ENCODE results near the gene SLC27A6.

GRCh38 chr5:128924299-128924698 is 41.0 kb upstream of the SLC27A6 start:
- no peak for TF ChIP-seq REST (IDR thresholded peaks at IDR 0.05; ENCODE audit: low read depth)
- no peak for TF ChIP-seq EP300 (IDR thresholded peaks at IDR 0.05; ENCODE audit: borderline replicate concordance)
- TF ChIP-seq MAX (IDR thresholded peaks at IDR 0.05) = no peak
- TF ChIP-seq EGR1 (IDR thresholded peaks at IDR 0.05) = no peak
- TF ChIP-seq USF1 (IDR thresholded peaks at IDR 0.05) = no peak
- no peak for TF ChIP-seq RAD21 (IDR thresholded peaks at IDR 0.05; ENCODE audit: low read depth)
- TF ChIP-seq CEBPB (IDR thresholded peaks at IDR 0.05) = no peak
- no peak for TF ChIP-seq TEAD4 (IDR thresholded peaks at IDR 0.05)
